BE2C (cell line): ENCODE data around the gene QDPR.

Source experiments
- DNase-seq: peaks from one replicate; pipeline ENCODE4 v3.0.0-alpha.2; 2020
- H3K27me3 ChIP-seq: fragments of 250-450 bp; sonication (Bioruptor Pico); 2 replicates; pipeline ENCODE4 v1.5.1; 2020; ENCODE audit warnings: mild to moderate bottlenecking
- H3K36me3 ChIP-seq: fragments of 250-450 bp; sonication (Bioruptor Pico); 2 replicates; pipeline ENCODE4 v1.5.1; 2020; ENCODE audit warnings: mild to moderate bottlenecking
- H3K4me1 ChIP-seq: fragments of 250-450 bp; sonication (Bioruptor Pico); 2 replicates; pipeline ENCODE4 v1.5.1; 2020
- H3K4me3 ChIP-seq: 2 replicates; pipeline ENCODE4 v1.5.1; 2011; ENCODE audit warnings: low read depth, low read length
- H3K9me3 ChIP-seq: fragments of 250-450 bp; sonication (Bioruptor Pico); 2 replicates; pipeline ENCODE4 v1.5.1; 2020
- TF ChIP-seq, protein P1 (sequence below): IDR thresholded peaks from 2 replicates; pipeline ENCODE4 v1.5.1; 2012; ENCODE audit warnings: mild to moderate bottlenecking, low read depth, low read length

The QDPR gene

GRCh38 chr4:17492058-17492741, 19.7 kb downstream of the QDPR start:
- peak; percentile 82 for DNase-seq
- peaks cover 60% of the 10 kb centered on the region for H3K4me1 ChIP-seq
- peak overlapping the region; percentile 24 for H3K4me3 ChIP-seq
- TF ChIP-seq, protein P1, sequence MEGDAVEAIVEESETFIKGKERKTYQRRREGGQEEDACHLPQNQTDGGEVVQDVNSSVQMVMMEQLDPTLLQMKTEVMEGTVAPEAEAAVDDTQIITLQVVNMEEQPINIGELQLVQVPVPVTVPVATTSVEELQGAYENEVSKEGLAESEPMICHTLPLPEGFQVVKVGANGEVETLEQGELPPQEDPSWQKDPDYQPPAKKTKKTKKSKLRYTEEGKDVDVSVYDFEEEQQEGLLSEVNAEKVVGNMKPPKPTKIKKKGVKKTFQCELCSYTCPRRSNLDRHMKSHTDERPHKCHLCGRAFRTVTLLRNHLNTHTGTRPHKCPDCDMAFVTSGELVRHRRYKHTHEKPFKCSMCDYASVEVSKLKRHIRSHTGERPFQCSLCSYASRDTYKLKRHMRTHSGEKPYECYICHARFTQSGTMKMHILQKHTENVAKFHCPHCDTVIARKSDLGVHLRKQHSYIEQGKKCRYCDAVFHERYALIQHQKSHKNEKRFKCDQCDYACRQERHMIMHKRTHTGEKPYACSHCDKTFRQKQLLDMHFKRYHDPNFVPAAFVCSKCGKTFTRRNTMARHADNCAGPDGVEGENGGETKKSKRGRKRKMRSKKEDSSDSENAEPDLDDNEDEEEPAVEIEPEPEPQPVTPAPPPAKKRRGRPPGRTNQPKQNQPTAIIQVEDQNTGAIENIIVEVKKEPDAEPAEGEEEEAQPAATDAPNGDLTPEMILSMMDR = no peak
- peaks cover 72% of the 10 kb centered on the region for H3K36me3 ChIP-seq
- H3K9me3 ChIP-seq = no peaks in the 10 kb centered on the region
- no peaks in the 10 kb centered on the region for H3K27me3 ChIP-seq

DNA sequence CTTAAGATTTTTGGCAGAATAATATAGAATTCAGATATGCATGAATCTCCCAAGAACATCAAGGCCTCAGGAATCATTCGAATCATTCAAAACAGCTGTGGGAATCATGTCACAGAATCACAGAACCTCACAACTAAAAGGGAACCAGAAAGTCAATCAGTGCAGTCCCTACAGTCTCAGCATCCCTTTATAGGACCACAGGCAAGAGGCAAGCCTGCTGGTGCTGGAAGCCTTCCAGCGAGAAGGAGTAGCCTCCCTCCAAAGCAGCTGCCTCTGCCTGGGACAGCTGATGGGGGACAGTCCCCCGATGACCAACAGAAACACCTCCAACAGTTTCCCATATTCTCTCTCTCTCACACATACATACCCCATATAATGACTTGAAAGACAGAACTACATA, 20.7 kb downstream of the QDPR start:
- Histone ChIP-seq H3K4me1 (peaks cover 60% of the 10 kb centered on the region), H3K4me3 (peak overlapping the region; percentile 24), H3K36me3 (peaks cover 75% of the 10 kb centered on the region), H3K27me3 (no peaks in the 10 kb centered on the region), H3K9me3 (no peaks in the 10 kb centered on the region)
- DNase-seq = peak; percentile 76
- TF ChIP-seq, protein P1 = no peak

- Histone ChIP-seq H3K36me3 (peaks cover 74% of the 10 kb centered on the region), H3K9me3 (no peaks in the 10 kb centered on the region), H3K27me3 (no peaks in the 10 kb centered on the region), H3K4me1 (peaks cover 60% of the 10 kb centered on the region), H3K4me3 (peak overlapping the region; percentile 34)
- TF ChIP-seq, protein P1 = no peak
- peak; percentile 85 for DNase-seq
These were observed 21.3 kb downstream of the QDPR start for GRCh38 chr4:17490575-17491059.

DNA sequence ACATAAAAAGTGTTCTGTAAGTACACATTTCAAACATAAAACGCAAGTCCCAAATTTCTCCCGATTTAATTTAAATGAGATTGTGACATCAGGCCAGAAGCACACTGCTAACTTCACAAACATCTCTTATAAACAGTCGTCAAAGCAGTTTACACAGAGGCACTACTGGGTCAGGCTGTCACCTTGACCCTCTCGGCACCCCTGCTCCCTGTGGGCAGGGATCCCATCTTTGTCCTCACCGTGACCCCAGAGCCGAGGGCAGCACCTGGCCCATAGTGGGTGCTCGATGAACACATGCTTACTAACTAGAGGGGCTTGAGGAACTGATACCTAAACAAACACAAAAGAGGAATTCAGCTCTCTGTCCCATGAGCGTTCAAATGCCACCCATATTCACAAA, 22.2 kb downstream of the QDPR start:
- H3K9me3 ChIP-seq = no peaks in the 10 kb centered on the region
- peaks cover 73% of the 10 kb centered on the region for H3K36me3 ChIP-seq

GRCh38 chr4:17489123-17489522, 22.8 kb downstream of the QDPR start:
- Histone ChIP-seq H3K9me3 (no peaks in the 10 kb centered on the region), H3K4me1 (peaks cover 46% of the 10 kb centered on the region), H3K36me3 (peaks cover 73% of the 10 kb centered on the region), H3K27me3 (no peaks in the 10 kb centered on the region), H3K4me3 (no peak overlapping the region)
- no peak for DNase-seq
- TF ChIP-seq, protein P1 = no peak

More for the DNA sequence above, 22.2 kb downstream of the QDPR start:
- DNase-seq = no peak
- H3K27me3 ChIP-seq = no peaks in the 10 kb centered on the region
- peak overlapping the region; percentile 34 for H3K4me3 ChIP-seq
- TF ChIP-seq, protein P1 = no peak
- peaks cover 52% of the 10 kb centered on the region for H3K4me1 ChIP-seq

DNA sequence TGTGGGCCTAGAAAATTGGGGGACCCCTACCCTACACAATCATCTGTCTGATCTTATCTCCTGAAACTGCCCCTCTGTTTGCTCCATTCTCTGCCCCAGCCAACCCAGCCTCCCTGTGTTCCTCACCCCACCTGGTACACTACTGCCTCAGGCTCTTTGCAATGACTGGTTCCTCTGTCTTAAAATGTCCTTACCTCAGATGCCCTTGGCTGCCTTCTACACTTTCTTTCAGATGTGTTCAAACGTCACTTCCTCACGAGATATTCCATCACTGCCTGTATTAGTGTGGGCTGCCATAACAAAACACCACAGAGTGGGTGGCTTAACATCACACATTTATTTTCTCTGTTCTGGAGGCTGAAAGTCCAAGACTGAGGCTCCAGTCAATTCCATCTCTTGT, 29.2 kb downstream of the QDPR start:
- Histone ChIP-seq H3K36me3 (peaks cover 50% of the 10 kb centered on the region), H3K27me3 (no peaks in the 10 kb centered on the region), H3K4me3 (no peak overlapping the region), H3K9me3 (0 out of 2 replicates have a peak, but pooled peaks cover 2% of the 10 kb centered on the region), H3K4me1 (peaks cover 2% of the 10 kb centered on the region)
- no peak for DNase-seq
- TF ChIP-seq, protein P1 = no peak
